Forelimb muscle (tissue), 1 donor: ENCODE results near the gene OR10G2. TPM values are rescaled to one million over a fixed set of nuclear protein-coding genes. Genes with fewer than 3 reads are reported as not detected.

Experiments used
- DNase-seq: peaks from one replicate; pipeline ENCODE4 v3.0.0-alpha.2; 2013; ENCODE audit warnings: low read depth
- polyA plus RNA-seq: library from polyadenylated mRNA; unstranded; fragments of 120-200 nt; gene quantifications from one replicate; pipeline ENCODE4 v1.2.1, GENCODE V29; 2013; ENCODE audit not compliant: insufficient read length

OR10G2 gene
- polyA plus RNA-seq, 1 donor, result not detected

GRCh38 chr14:21589317-21589716 lies 45.4 kb downstream of the OR10G2 start:
- DNase-seq, result no peak

Other genes starting within 250 kb of the OR10G2 start
- 38.0 TPM for gene CHD8, start 178.8 kb downstream of the OR10G2 start, polyA plus RNA-seq
- 19.0 TPM for gene RAB2B, start 158.0 kb downstream of the OR10G2 start, polyA plus RNA-seq
- gene TOX4, start 157.7 kb downstream of the OR10G2 start, polyA plus RNA-seq, result 38.5 TPM
- 44.8 TPM for gene METTL3, start 123.6 kb downstream of the OR10G2 start, polyA plus RNA-seq
- 10.5 TPM for gene SALL2, start 108.6 kb downstream of the OR10G2 start, polyA plus RNA-seq
- not detected for gene OR10G3, start 54.9 kb downstream of the OR10G2 start, polyA plus RNA-seq
- gene OR4E2, start 18.9 kb upstream of the OR10G2 start, polyA plus RNA-seq, result not detected
- not detected for gene OR4E1, start 38.9 kb upstream of the OR10G2 start, polyA plus RNA-seq